Lower lobe of right lung (tissue), 2 donors: ENCODE results near the gene TUBGCP3. TPM values are rescaled to one million over a fixed set of nuclear protein-coding genes. Genes with fewer than 3 reads are reported as not detected.
A peak's percentile ranks its signal among the peaks of the same experiment; 100 is the strongest.

ENCODE experiments used
- ATAC-seq, 2 donors: fragments of 200-7000 bp; cut with Tn5 transposase; one replicate each; pipeline ENCODE4 v1.9.1; 2020 to 2022; ENCODE audit warnings: mild to moderate bottlenecking in 2 of 2, moderate library complexity in 2 of 2
- DNase-seq: peaks from one replicate; pipeline ENCODE4 v3.0.0-alpha.2; 2020
- H3K27ac ChIP-seq: fragments of 200-600 bp; one replicate; pipeline ENCODE4 v1.8.0; 2022
- H3K27me3 ChIP-seq: fragments of 200-600 bp; one replicate; pipeline ENCODE4 v1.8.0; 2022; ENCODE audit warnings: low read depth
- H3K36me3 ChIP-seq: fragments of 200-600 bp; one replicate; pipeline ENCODE4 v1.8.0; 2022; ENCODE audit warnings: mild to moderate bottlenecking
- H3K4me1 ChIP-seq: fragments of 200-600 bp; one replicate; pipeline ENCODE4 v1.8.0; 2022
- H3K4me3 ChIP-seq: fragments of 200-600 bp; one replicate; pipeline ENCODE4 v1.8.0; 2022; ENCODE audit warnings: mild to moderate bottlenecking
- H3K9me3 ChIP-seq: fragments of 200-600 bp; one replicate; pipeline ENCODE4 v1.8.0; 2022
- intact Hi-C: fragments of 100-400 bp; cut with DNase I; formaldehyde crosslinking; loops from one replicate; pipeline ENCODE4 v1.11.0; 2022
- total RNA-seq: library from RNA; stranded (reverse); fragmentation: NEBNext Ultra II Directional; extraction: Animal tissue kit (Norgen Biotek cat#: 25700); gene quantifications from one replicate; pipeline ENCODE4 v1.2.1, GENCODE V29; 2021
- TF ChIP-seq, protein P1 (sequence below): fragments of 200-600 bp; IDR thresholded peaks from one replicate; pipeline ENCODE4 v1.8.0; 2022; ENCODE audit warnings: antibody characterized with exemption, mild to moderate bottlenecking
- donor health status: DM: no; HTN: yes; CAD: no; lungs with severe emphysema.

Gene TUBGCP3
- total RNA-seq, 1 donor from 2014 or later: 34.5 TPM

DNA sequence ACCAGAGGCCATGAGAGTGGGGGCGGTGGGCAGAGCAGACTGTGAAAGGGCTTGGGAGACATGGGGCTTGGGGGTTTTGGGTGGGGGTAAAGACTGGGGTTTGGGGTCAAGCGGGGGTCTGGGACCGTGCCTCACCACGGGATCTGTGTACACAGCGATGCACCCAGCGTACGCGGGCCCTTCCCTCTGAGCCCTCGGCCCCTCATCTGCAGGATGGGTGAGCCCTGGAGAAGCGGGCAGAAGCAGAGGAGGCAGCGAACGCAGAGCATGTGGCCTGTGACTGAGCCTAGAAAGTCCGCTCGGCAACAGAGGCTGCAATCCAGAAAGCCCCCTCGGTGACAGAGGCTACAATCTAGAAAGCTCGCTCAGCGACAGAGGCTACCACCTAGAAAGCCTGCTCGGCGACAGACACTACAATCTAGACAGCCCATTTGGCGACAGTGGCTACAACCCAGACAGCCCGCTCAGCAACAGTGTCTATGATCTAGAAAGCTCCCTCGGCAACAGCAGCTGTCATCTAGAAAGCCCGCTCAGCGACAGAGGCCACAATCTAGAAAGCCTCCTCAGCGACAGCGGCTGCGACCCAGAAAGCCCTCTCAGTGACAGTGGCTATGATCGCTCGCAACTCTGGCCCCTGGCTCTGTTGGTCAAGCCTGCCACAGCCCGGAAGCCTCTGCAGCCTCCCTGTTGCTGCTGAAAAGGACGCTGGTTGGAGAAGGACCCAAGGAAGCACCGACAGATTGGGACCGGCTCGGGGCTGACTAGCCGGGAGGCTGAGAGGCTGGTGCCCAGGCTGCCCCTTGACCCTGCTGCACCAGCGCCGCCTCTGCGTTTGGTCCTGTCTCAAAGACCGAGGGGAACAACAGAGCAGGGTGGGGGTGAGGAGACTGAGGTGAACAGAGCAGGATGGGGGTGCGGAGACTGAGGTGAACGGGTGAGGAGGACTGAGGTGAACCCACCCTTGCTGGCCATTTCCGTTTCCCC, 143.2 kb downstream of the TUBGCP3 start:
- Histone ChIP-seq H3K4me3 (no peak overlapping the region), H3K9me3 (no peaks in the 10 kb centered on the region), H3K27ac (no peak overlapping the region), H3K36me3 (no peaks in the 10 kb centered on the region), H3K27me3 (peaks cover 47% of the 10 kb centered on the region), H3K4me1 (peaks cover 8% of the 10 kb centered on the region)
- ATAC-seq (no peak), DNase-seq (no peak)
- intact Hi-C loops: no loop called here
- TF ChIP-seq, protein P1, sequence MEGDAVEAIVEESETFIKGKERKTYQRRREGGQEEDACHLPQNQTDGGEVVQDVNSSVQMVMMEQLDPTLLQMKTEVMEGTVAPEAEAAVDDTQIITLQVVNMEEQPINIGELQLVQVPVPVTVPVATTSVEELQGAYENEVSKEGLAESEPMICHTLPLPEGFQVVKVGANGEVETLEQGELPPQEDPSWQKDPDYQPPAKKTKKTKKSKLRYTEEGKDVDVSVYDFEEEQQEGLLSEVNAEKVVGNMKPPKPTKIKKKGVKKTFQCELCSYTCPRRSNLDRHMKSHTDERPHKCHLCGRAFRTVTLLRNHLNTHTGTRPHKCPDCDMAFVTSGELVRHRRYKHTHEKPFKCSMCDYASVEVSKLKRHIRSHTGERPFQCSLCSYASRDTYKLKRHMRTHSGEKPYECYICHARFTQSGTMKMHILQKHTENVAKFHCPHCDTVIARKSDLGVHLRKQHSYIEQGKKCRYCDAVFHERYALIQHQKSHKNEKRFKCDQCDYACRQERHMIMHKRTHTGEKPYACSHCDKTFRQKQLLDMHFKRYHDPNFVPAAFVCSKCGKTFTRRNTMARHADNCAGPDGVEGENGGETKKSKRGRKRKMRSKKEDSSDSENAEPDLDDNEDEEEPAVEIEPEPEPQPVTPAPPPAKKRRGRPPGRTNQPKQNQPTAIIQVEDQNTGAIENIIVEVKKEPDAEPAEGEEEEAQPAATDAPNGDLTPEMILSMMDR: no peak

DNA sequence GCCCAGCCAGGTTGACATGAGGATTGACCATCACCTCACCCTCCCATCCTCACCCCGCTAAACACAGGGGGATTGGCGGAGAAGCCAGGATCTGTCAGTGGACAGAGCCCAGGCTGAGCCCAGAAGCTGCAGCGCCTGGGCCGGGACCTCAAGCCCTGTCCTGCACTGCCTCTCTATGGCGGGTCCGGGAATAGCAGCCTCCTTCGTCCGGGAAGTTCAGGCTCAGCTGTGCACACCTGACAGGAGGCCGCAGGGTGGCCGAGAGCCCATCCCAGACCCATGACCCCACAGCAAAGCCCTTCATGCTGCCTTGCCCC, 144.0 kb downstream of the TUBGCP3 start:
- Histone ChIP-seq H3K36me3 (no peaks in the 10 kb centered on the region), H3K27me3 (peaks cover 54% of the 10 kb centered on the region), H3K4me1 (peaks cover 8% of the 10 kb centered on the region), H3K9me3 (no peaks in the 10 kb centered on the region), H3K4me3 (no peak overlapping the region), H3K27ac (no peak overlapping the region)
- peak; percentile 89 to 90 for ATAC-seq
- TF ChIP-seq, protein P1: peak; percentile 81
- DNase-seq: peak; percentile 70
- intact Hi-C loops: no loop called here

DNA sequence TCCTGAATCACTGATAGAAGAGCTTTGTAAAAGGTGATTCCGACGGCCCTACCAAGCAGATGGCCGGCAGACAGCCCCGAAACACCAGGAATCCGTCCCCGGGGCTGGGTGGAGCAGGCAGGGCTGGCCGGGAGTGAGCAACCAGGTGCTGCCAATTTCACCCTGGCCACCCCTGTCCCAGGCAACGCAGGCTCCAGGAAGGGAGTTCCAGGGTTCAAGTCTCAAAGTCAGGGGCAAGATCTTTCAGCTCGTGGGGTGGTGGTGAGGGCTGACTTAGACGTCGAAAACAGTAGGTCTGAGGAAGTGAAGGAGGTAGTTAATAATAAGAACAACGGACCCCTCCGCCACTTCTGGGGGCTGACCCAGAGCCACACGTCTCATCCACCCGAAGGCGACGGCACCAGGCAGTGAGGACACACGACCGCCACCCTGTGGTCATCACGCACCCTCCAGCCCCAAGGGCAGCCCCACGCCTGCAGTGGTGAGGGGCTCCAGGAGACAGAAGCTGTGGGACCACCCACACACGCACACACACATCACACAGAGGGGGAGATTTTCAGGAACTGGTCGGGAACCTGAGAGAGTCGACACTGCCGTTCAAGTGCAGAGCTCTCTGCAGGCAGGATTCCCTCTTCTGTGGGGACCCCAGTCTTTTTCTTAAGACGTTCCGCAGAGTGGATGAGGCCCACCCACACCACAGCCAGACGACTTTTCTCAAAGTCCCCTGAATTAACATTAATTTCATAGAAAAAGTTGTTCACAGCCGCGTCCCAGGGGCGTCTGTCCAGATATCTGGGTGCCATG, 144.6 kb downstream of the TUBGCP3 start:
- peak; percentile 47 to 59 for ATAC-seq
- TF ChIP-seq, protein P1: no peak
- Histone ChIP-seq H3K27ac (no peak overlapping the region), H3K36me3 (no peaks in the 10 kb centered on the region), H3K4me3 (no peak overlapping the region), H3K27me3 (peaks cover 54% of the 10 kb centered on the region), H3K9me3 (peaks cover 5% of the 10 kb centered on the region), H3K4me1 (peaks cover 8% of the 10 kb centered on the region)
- DNase-seq: no peak
- intact Hi-C loops: no loop called here

DNA sequence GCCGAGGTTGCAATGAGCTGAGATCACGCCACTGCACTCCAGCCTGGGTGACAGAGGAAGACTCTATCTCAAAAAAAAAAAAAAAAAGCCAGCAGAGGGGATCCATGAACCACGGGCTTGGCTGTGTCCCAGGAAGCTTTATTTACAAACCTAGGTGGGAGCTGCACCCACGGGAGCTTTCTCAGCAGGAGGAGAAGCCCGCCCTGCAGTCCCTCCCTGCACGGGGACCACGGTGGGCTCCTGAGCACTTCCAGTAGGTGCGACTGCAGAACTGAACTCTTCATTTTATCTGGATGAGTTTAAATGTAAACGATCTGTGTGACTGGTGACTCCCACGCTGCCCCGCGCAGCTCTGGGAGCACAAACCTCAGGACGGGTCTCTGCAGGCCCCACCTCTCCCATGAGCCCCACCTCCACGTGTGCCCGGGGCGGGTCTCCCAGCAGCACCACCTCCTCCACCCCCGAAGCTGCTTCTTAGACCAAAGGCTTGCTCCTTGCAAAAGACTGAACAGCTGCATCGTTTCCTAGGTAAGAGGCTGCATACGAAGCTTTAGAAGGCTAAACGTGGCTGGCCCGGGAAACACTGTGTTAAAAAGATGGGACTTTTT, 145.4 kb downstream of the TUBGCP3 start:
- Histone ChIP-seq H3K36me3 (no peaks in the 10 kb centered on the region), H3K27ac (no peak overlapping the region), H3K9me3 (peaks cover 10% of the 10 kb centered on the region), H3K4me1 (peaks cover 8% of the 10 kb centered on the region), H3K4me3 (no peak overlapping the region), H3K27me3 (peaks cover 54% of the 10 kb centered on the region)
- no peak for DNase-seq
- ATAC-seq: no peak
- TF ChIP-seq, protein P1: no peak
- intact Hi-C loops: no loop called here

DNA sequence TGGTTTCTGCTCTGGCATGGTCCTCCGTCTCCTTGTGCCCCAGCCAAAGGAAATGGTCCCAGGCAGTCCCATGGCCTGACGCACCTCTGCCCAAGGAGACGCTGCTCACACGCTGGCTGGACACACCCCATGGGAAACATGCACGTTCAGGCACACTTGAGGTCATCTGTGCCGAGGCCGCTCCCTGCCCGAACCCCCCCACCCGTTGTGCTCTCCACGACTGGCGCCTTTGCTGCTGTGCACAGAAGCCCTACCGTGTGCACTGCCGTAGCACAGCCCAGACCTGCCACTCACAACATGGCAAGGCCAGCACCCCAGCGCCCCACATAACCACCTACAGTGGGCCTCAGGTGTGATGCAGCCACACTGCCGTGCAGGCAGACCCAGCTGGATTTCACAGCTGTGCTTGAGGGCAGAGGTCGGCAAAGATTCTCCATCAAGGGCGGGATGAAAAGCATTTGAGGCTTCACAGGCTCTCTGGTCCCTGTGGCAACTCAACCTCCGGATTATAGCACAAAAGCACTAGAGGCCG, 146.1 kb downstream of the TUBGCP3 start:
- DNase-seq: no peak
- no peak overlapping the region for H3K27ac ChIP-seq
- intact Hi-C loops: no loop called here

More for the DNA sequence above, 146.1 kb downstream of the TUBGCP3 start:
- Histone ChIP-seq H3K27me3 (peaks cover 54% of the 10 kb centered on the region), H3K4me3 (no peak overlapping the region), H3K4me1 (peaks cover 8% of the 10 kb centered on the region), H3K9me3 (peaks cover 10% of the 10 kb centered on the region), H3K36me3 (no peaks in the 10 kb centered on the region)
- TF ChIP-seq, protein P1: no peak
- ATAC-seq: no peak
